CD4-positive, alpha-beta T cell treated with Interleukin-1 beta for 1 hour (primary cell): Measurements from ENCODE around the gene DYRK1A.

Source experiments
- DNase-seq, 2 donors: peaks; one replicate each; pipeline ENCODE4 v3.0.0-alpha.2; 2020 to 2022

Gene DYRK1A

DNA sequence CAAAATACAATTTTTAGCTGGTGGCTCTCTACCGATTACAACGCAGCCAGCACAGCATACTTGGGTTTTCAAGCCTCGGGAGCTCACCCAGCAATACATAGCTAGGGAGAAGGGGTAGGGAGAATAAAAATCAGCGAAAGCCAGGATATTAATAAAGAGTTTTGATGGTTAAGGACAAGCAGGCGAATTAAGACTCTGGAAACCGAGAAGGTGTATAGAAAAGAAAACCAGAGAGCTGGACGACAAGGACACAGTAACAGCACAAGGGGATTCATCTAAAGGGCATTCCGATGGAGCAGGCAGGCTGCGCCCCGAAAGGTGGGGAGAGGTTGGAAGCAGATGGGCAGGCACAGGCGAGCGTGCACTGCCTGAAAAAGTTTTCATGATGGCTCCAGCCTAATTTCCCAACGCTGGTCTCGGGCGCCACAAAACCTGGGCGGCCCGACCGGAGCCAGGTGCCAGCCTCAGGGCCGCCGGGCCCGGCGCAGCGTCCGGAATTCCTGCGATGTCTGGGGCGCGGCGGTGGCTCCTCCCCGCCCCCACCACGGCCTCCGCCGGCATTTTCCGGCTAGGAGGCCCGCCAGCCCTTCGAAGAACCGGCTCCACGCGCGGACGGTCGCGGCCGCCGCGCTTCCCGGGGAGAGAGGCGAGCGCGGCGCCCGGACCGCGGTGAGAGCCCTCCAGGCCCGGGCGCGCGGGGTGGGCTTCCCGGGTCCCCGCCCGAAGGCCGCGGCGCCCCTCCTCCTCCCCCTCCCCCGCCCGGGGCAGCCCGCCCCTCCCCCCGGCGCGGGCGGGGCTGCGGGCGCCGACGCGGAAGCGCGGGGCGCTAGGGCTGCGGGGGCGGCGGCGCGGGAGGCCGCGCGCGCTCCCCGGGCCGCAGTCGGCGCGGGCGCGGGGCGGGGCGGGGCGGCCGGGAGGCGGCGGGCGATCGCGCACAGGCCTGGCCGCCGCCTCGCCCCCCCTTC is 774 bp upstream of the DYRK1A start:
- peak; percentile 65 to 68 for DNase-seq

DNA sequence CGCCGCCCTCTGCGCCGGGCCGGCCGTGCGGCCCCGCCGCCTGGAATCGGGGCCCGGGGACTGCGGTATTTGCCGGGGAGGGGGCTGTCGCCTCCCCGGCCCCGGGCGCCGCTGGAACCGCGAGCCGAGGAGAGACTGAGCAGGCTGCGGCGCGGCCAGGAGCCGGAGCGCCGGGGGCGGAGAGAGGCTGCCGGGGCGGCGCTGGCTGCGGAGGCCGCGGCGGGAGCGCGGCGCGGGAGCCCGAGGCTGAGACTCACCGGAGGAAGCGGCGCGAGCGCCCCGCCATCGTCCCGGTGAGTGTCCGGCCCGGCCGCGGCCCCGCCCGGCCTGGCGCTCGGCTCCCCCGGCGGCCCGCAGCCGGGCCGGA is 746 bp downstream of the DYRK1A start:
- DNase-seq: no peak

DNA sequence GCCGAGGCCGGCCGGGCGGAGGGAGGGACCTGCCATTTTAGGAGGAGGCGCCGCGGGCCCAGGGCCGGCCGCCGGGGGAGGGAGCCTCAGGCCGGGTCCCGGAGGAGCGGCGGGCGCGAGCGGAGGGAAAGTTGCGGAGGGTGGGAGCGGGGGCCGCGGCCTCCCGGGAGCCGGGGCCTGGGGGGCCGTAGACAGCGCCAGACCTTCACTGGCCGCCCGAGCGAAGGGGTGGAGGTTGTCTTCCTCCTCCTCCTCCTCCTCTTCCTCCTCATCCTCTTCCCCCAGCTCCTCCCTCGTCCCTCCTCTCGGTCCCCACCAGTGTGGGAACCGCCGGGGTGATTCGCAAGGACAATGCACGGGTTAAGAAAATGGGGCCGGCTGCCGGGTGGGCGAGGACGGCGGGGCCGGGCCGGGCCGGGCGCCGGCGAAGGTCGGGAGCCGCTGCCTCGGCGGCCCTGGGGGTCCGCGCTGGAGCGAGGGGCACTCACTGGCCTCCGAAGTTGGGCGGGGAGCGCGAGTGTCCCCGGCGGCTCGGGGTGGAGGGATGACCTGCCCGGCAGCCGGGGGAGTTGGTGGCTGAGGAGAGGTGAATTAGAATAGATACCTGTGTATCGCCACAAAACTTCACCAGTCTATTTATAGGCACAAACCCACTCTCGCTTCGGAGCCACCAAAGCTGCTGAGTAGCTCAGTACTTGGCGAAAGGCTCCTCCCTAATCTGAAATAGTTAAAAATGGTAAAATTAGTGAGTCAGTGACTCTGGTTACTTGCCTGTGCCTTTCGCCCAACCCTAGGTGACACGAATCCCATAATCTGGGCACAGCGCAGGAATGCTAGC is 1.3 kb downstream of the DYRK1A start:
- DNase-seq: peak; percentile 39 to 54

DNA sequence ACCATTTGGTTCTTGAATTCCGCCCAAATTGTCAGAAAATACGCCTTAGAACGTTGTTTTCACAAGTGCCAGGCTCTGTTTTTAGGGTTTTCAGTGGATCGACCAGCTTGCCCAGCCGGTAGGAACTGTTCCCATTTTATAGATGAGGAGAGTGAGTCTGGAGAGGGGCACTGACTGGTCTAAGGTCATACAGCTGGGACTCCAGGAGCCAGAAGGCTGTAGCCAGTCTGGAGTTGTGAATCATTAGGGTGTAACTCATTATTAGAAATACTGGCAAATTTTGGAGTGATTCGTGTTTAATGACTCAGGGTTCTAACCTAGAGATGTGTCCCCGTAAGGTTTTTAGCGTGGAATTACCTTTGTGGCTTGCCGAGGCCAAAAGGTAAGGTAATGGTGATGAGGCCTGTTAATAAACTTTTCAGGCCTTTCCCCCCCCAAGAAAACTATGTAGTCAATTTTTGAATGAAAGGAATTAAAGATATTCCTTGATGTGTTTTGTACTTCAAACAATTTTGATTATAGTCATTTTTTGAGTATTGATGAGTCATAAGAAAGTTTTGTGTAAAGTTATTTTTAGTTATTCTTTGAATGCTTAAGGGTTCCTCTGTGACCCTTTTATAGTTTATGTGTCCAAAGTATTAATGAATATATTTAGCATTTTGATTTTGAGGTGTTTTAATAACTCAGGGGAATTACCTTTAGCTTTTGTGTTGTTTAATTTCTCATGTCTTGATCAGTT is 2.1 kb downstream of the DYRK1A start:
- peak in 1 of 2 donors; percentile 17 for DNase-seq

DNA sequence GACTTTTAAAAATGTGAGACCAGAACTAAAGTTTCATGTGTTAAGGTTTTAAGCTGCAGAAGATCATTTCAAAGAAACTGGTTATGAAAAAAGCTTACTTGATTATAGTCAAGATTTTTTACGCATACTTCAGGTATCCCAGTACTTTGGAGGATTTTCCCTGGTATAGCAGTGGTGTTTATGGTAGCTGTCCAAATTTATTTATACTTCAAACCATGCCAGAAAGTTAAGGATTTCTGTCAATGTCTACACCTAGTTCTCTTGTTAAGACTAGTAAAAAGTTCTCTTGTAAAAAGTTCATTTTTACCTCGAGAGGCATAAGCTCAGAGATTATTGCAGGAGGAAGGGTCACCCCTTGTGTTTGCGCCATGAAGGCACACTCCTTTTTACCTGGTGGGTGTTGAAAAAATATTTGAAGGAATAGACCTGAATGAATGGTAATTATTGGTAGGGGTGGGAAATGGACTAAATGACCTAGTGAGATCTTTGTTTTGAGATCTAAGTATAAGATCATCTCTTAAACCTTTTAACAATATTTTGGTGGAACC is 2.8 kb downstream of the DYRK1A start:
- no peak for DNase-seq

DNA sequence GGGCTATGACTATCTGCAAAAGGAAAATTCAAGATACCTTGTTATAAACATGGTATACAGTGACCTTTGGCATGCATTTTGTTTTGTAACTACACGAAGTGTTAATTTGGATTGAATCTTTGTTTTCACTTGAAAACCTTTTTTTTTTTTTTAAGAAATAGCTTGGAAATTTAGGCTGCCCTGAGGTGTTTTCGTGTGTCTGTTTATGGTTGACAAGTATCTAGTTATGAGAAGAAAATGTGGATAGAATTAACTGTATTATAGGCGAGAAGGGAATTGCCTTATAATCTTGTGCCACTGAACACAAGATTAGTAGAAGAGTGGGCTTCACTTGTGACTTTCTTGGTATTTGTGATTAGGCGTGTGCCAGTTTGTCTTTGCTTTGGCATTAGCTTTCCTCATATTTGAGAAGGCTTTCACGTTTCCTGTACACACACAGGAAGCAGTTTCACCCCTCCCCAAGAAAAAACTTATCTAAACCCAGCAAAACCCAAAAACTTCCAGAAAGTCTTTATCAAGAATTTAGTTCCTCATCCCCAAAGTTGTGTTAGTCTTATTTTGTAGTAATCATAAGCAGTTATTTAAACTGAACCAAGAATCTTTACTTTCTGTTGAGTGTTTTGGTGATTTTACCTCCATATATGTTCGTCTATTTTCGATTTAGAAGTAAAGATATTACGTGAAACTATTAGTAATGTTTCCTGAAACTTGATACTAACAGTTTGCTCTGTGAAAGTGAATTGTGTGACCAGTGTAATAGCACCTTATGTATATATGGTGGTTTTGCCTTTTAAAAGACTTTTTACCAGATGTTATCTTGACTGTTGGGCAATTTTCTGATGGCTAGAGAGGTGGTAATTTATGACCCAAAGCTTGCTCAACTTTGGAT is 3.8 kb downstream of the DYRK1A start:
- peak in 1 of 2 donors; percentile 28 for DNase-seq

DNA sequence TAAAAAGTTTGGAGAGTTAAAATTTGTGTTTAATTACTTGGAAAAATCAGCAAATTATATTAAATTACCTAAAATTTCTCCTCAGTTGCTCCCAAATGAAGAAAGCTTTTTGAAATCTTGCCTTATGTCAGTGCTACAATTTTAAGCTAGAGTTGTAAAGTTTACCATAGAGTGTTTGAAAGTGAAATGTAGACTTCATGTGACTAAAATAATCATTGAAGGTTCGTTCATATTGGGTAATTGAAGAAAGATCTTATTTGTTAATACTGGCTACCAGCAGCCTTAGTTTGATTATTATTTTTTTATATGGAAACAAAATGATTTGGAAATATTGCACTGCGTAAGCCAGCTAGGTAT is 4.4 kb downstream of the DYRK1A start:
- DNase-seq: no peak

DNA sequence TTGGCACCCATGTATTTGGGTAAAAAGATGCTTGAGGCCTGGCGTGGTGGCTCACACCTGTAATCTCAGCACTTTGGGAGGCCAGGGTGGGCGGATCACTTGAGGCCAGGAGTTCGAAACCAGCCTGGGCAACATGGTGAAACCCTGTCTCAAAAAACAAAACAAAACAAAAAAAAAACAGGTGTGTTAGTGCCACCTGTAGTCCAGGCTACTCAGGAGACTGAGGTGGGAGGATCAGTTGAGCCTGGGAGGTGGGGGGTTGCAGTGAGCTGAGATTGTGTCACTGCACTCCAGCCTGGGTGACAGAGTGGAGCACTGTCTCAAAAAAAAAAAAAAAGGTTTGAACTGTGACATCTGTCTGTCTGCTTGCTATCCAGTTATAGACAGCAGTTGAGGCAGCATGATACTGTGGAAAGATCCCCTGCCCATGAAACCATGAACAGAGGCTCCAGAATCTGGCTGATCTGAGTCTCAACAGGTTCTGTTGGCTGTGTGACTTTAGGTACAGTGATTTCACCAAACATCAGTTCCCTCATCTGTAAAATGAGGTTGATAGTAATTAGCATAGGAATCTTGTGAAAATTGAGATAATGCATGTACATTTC is 5.7 kb downstream of the DYRK1A start:
- no peak for DNase-seq

DNA sequence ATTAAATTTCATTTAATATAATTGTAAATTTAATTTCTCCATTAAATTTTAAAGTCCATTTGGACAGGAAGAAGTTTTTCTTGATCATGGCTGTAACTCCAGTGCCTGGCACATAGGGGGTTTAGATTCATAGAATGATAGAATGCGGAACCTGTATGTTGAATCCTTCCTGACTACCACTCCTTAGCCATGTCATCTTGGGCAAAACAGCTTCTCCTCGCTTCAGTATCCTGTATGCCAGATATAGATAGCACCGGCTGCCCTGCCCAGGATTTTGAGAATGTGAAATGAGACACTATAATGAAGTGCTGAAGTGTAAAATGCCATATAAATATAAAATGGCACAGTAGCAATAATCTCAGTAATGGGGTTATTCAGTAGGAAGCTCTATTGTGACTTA is 6.4 kb downstream of the DYRK1A start:
- no peak for DNase-seq

DNA sequence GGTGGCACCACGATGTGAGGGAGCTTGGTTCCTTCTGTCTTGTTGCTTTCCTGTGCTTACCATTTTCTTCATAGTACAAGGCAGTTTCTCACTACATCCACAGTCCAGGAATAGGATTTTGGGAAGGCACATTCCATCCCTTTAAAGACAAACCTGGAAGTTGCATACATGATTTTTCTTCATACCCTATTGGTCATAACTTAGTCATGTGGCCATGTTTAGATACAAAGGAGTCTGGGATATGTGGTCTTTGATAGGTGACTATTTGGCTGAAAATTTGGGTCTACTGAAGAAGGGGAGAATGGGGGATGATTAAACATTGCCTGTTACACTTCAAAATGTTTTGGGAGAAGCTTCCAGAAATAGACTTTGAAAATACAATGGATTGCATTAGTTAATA is 7.0 kb downstream of the DYRK1A start:
- no peak for DNase-seq

DNA sequence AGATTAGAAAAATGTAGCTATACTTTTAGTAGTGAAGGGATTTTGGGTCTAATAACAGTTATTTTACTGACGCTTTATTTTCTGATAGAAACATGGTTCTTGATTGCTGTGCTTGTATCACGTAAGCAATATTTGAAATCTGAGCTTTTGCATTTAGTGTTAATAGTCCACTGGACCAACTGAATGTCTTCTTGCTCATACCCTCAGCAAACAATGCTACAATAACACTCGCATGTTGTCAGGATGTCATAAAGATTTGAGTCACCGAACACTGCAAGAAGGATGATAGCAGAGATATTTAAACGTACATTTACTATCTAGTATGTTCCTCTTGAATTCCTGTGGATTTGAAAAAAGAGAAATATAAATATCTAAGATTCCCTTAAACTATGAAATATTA is 7.5 kb downstream of the DYRK1A start:
- no peak for DNase-seq

DNA sequence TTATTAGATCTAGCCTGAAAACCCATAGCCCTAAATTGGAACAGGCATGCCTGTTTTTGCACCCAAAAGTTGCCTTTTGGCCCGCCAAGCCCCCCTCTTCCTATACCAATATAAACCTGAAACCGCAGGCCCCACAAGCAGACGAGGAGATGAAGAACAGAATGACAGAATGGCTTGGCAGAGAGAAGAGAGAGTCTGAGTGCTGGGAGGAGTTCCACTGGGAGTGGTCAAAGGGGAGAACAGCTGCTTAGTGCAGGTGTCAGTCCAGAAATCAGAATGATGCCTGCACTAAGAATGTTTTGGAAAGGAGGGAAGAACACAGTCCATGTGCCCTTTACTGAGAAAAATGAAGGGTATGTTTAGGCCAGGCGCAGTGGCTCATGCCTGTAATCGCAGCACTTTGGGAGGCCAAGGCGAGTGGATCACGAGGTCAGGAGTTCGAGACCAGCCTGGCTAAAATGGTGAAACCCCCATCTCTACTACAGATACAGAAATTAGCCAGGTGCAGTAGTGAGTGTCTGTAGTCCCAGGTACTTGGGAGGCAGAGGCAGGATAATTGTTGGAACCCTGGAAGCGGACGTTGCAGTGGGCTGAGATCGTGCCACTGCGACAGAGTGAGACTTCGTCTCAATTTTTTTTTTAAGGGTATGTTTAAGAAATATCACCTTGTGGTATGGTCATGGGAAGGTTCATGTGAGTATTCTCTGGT is 9.4 kb downstream of the DYRK1A start:
- no peak for DNase-seq

DNA sequence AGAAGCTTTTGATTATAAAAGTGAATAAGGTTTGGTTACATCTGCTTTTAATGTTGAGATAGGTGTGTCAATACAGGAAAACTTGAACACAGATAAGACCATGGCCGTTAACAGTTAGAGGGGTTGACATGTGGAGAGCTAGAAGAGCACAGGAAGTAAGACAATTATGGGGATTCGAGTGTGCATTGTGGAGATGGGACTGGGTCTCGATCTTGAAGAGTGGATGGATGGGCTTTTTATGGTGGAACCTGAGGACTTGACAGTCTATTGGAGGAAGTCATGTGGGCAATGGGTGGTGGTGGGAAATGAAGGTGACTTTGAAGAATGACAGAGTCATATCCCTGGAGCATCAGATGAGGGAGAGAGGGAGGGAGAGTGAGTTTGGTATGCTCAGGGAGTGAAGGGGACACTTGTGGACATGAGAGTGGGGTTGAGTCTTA is 12.1 kb downstream of the DYRK1A start:
- DNase-seq: no peak

DNA sequence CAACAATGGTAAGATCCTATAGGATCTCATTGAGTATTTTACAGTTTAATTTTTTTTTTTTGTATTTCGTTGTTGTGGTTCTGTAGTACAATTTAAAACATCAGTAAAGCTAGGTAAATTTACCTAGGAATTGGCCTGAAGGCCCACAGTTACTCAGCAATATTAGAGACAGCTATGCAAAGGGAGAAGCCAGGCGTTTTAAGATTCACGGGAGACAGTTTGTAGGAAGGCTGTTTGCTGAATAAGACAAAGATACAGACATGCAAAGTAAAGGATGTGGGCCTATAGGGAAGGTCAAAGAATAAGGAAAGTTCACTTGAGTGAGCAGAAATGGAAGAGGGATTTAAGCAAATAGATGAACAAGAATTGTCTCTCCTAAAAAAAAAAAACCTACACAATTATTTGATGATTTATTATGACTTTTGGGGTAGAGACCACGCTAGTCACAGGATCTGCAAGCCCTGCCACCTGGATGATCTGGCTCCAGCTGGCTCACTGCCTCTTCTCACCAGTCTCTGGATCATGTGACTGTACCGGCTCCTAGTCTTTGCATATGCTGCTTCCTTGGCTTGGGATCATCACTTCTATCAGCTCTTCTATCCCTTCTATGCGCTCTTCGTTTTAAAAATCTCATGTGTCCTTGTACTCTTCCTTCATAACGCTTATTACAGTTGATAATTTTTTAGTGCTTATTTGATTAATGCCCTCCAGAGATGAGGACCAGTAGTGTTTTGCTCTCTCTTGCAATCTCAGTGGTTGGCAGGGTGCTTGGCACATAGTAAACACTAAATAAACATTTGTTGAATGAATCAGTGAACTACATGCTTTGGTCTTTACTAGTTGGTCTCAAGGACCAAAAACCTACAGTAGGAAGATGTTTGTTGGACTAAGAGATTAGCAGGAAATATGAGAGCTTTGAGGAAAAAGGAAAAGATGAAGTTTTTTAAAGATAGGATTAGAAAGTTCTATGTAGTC is 14.1 kb downstream of the DYRK1A start:
- DNase-seq: no peak

DNA sequence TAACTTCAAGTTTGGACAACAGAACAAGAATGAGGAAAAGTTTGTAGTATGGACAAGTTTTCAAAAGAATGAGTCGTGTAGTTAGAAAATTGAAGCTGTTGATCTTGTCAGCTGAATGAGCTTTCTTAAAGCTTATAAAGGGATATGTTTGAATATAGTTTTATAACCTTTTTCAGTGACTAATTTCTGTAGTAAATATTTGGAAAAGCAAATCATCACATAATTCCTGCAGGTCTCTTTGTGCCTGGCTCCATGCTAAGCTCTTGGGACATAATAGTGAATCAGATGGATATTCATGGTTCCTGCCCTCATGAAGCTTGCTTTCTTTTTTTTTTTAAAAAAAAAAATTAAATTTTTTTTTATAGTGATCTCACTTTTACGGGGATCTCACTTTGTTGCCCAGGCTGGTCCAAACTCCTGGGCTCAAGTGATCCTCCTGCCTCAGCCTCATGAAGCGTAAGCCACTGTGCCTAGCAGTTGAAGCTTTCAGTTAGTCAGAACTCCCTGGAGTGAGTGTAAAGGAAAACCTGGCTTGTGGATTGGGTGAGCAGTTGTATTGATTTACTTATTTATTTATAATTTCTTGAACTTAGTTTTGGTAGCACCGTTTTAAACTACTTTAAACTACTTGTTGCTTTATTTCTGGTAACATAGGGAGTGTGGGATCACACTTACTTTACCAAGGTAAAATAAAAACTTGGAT is 15.5 kb downstream of the DYRK1A start:
- no peak for DNase-seq

DNA sequence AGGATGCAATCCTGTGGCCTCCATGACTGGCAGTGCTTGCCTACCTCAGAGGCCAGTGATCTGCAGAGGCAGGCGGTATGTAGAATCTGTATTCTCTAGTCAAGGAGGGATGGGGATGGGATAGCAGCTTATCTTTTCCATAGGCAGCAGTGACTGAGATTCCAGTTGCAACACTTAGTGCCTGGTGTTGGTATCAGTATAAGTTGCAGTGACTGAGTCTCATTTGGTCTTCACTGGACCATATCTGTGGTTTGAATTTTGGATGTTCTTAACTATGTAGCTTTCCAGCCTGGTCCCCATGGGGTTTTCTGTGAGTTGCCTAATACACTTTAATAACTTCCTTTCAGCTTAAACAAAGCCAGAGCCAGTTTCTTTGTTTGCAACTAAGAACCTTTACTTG is 16.5 kb downstream of the DYRK1A start:
- no peak for DNase-seq

DNA sequence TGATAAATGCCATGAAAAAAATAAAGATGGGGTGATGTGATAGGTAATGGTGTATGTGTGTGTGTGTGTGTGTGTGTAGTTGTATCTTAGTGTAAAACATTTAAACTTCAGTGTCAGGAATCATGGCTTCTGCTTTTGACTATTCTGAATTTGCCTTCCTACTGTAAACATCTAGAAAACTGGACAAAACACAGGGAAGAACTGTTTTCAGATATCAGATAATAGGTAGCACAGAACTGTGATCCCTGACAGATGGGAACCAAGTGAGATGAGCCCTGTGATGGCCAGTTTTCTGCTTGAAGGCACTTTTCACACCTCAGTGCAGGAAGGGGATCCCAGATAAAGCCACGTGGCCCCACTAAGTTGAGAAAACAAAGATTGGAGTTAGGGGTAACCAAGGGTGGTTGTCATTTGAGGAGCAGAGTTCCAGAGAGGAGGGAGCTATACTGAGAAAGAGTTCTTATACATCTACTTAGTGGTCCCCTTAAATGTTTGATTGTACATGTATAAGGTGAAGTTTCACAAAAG is 17.3 kb downstream of the DYRK1A start:
- no peak for DNase-seq

DNA sequence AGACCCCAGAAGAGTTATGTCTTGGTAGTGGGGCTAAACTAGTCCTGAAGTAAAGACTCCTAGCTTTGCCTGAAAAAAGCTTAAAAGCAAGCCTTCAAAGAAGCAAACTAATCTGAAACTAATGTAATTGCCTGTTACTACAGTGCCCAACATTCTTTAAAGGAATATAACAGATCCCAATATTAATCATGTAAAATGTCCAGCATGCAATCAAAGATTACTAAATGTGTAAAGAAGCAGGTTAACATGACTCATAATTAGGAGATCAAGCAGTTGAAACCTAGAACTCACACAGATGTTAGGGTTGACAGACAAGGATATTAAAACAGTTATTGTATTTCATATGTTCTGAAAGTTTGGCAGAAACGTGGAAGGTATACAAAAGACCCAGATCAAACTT is 17.8 kb downstream of the DYRK1A start:
- DNase-seq: no peak
